Parathyroid adenoma (tissue), 2 donors: ENCODE results near the gene YEATS2.

ENCODE experiments used
- H2AFZ ChIP-seq: fragments of 300-600 bp; sonication (generic); one replicate; pipeline ENCODE4 v1.7.0; 2017; ENCODE audit warnings: antibody characterized with exemption, mild to moderate bottlenecking
- H3K27ac ChIP-seq: fragments of 300-600 bp; sonication (generic); one replicate; pipeline ENCODE4 v1.7.0; 2017
- H3K27me3 ChIP-seq: fragments of 300-600 bp; sonication (generic); one replicate; pipeline ENCODE4 v1.7.0; 2017; ENCODE audit warnings: low read length; ENCODE audit not compliant: control insufficient read depth, insufficient read depth
- H3K36me3 ChIP-seq: fragments of 300-600 bp; sonication (generic); one replicate; pipeline ENCODE4 v1.7.0; 2017; ENCODE audit warnings: low read length; ENCODE audit not compliant: control insufficient read depth, insufficient read depth
- H3K4me1 ChIP-seq: fragments of 300-600 bp; sonication (generic); one replicate; pipeline ENCODE4 v1.7.0; 2017; ENCODE audit warnings: control low read depth
- H3K4me2 ChIP-seq: fragments of 300-600 bp; sonication (generic); one replicate; pipeline ENCODE4 v1.7.0; 2017; ENCODE audit warnings: low read length
- H3K4me3 ChIP-seq: fragments of 300-600 bp; sonication (generic); one replicate; pipeline ENCODE4 v1.7.0; 2017; ENCODE audit warnings: low read depth, low read length
- H3K79me2 ChIP-seq: fragments of 300-600 bp; sonication (generic); one replicate; pipeline ENCODE4 v1.7.0; 2017; ENCODE audit warnings: control low read depth
- H3K9ac ChIP-seq: fragments of 300-600 bp; sonication (generic); one replicate; pipeline ENCODE4 v1.7.0; 2017; ENCODE audit warnings: mild to moderate bottlenecking
- H3K9me3 ChIP-seq: fragments of 300-600 bp; sonication (generic); one replicate; pipeline ENCODE4 v1.7.0; 2017; ENCODE audit warnings: low read length; ENCODE audit not compliant: control insufficient read depth
- CTCF ChIP-seq: fragments of 300-600 bp; sonication (generic); IDR thresholded peaks from one replicate; pipeline ENCODE4 v1.7.0; 2017; ENCODE audit warnings: antibody characterized with exemption, mild to moderate bottlenecking
- donor health status: primary hyperparathyroidism.

YEATS2 gene

GRCh38 chr3:183797996-183798395 is 100.4 kb downstream of the YEATS2 start:
- no peaks in the 10 kb centered on the region for H3K9me3 ChIP-seq
- TF ChIP-seq CTCF = no peak
- no peaks in the 10 kb centered on the region for H3K36me3 ChIP-seq
- H3K4me3 ChIP-seq = no peak overlapping the region
- no peaks in the 10 kb centered on the region for H3K79me2 ChIP-seq
- no peak overlapping the region for H3K9ac ChIP-seq
- no peaks in the 10 kb centered on the region for H3K27me3 ChIP-seq
- H3K27ac ChIP-seq = no peak overlapping the region
- no peak overlapping the region for H3K4me2 ChIP-seq
- no peaks in the 10 kb centered on the region for H3K4me1 ChIP-seq
- no peak overlapping the region for H2AFZ ChIP-seq

GRCh38 chr3:183799461-183799860 is 101.9 kb downstream of the YEATS2 start:
- no peak overlapping the region for H3K9ac ChIP-seq

DNA sequence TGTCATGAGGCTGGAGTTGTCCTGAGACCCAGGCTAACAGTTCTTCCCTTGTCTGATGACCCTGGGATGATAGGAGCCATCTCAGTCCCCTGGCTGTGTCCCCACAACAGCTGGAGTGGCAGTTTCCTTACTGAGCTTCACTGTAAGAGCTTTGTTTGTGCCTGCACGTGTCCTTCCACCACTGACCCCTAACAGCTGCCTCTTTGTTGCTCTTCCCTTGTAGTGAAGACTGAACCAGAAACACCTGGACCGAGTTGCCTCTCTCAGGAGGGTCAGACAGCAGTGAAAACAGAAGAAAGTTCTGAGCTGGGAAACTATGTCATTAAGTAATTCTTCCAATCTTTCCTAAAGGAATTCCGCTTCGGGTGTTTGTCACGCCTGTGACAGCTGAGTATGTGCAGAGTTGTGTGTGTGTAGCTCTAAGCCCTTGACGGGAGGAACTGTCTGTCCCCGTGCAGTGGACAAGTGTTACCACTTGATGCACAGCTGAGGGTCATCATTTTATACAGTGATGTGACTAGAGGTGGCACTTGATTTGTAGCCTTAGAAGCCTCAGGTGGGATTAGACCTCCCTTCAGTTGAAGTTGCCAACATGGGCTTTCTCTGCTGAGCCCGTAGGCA is 102.8 kb downstream of the YEATS2 start:
- H3K27me3 ChIP-seq = no peaks in the 10 kb centered on the region
- no peak overlapping the region for H3K27ac ChIP-seq
- no peak overlapping the region for H2AFZ ChIP-seq
- TF ChIP-seq CTCF = no peak
- no peaks in the 10 kb centered on the region for H3K79me2 ChIP-seq
- no peaks in the 10 kb centered on the region for H3K4me1 ChIP-seq
- no peak overlapping the region for H3K4me3 ChIP-seq
- H3K4me2 ChIP-seq = no peak overlapping the region
- H3K36me3 ChIP-seq = no peaks in the 10 kb centered on the region
- H3K9ac ChIP-seq = no peak overlapping the region
- no peaks in the 10 kb centered on the region for H3K9me3 ChIP-seq

More at GRCh38 chr3:183799461-183799860, 101.9 kb downstream of the YEATS2 start:
- no peaks in the 10 kb centered on the region for H3K36me3 ChIP-seq
- no peaks in the 10 kb centered on the region for H3K4me1 ChIP-seq
- no peaks in the 10 kb centered on the region for H3K9me3 ChIP-seq
- no peaks in the 10 kb centered on the region for H3K79me2 ChIP-seq
- no peaks in the 10 kb centered on the region for H3K27me3 ChIP-seq
- H3K4me3 ChIP-seq = no peak overlapping the region
- no peak for TF ChIP-seq CTCF
- H2AFZ ChIP-seq = no peak overlapping the region
- H3K4me2 ChIP-seq = no peak overlapping the region
- H3K27ac ChIP-seq = no peak overlapping the region

GRCh38 chr3:183801601-183802000 is 104.0 kb downstream of the YEATS2 start:
- Histone ChIP-seq H3K4me2 (no peak overlapping the region), H3K79me2 (no peaks in the 10 kb centered on the region), H3K4me1 (no peaks in the 10 kb centered on the region), H3K4me3 (no peak overlapping the region), H3K9ac (no peak overlapping the region), H3K27ac (no peak overlapping the region), H3K9me3 (no peaks in the 10 kb centered on the region), H3K27me3 (no peaks in the 10 kb centered on the region), H3K36me3 (no peaks in the 10 kb centered on the region), H2AFZ (no peak overlapping the region)
- TF ChIP-seq CTCF = no peak

DNA sequence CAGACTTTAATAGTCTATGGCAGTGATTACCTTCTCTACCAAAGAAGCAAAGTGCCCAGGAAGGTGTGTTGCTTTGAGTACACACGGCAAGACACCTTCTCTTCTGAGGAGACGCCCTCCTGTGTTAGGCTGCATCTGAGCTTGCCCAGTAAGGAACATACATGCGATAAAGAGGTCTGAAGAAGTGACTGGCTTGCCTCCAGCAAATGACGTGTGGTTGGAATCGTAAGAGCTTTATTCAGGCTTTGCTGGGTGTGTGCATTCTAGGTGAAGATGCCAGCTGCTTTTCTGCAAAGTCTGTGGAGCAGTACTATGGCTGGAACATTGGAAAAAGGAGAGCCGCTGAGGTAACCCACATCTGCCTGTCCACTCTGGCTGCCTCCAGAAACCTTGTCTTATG is 105.4 kb downstream of the YEATS2 start:
- Histone ChIP-seq H2AFZ (no peak overlapping the region), H3K4me2 (no peak overlapping the region), H3K9me3 (no peaks in the 10 kb centered on the region), H3K27ac (no peak overlapping the region), H3K79me2 (no peaks in the 10 kb centered on the region), H3K9ac (no peak overlapping the region), H3K27me3 (no peaks in the 10 kb centered on the region), H3K4me3 (no peak overlapping the region), H3K36me3 (no peaks in the 10 kb centered on the region), H3K4me1 (no peaks in the 10 kb centered on the region)
- TF ChIP-seq CTCF = no peak
